Pons (tissue), 1 donor: Measurements from ENCODE around the gene BEST2.

Experiments used
- DNase-seq: peaks from one replicate; pipeline ENCODE4 v3.0.0-alpha.2; 2016; ENCODE audit warnings: low spot score

Gene BEST2

DNA sequence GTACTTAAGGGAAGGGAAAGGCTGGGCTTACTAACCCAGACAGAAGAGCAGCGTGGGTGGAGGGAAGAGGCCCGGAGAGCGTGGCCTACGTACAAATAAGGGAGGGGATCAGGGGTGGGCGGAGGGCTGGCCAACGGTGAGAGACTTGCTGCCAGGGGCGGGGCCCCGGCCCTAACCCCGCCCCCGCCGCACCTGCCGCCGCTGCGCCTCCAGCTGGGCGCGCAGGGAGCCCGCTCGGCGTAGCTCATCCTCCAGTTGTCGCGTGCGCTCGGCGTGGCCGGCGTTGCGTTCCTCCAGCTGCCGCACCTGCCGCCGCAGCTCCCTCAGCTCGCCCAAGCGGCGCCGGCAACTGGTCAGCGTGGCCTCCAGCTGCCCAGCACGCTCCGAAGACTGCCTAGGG lies 18.1 kb downstream of the BEST2 start:
- no peak for DNase-seq

DNA sequence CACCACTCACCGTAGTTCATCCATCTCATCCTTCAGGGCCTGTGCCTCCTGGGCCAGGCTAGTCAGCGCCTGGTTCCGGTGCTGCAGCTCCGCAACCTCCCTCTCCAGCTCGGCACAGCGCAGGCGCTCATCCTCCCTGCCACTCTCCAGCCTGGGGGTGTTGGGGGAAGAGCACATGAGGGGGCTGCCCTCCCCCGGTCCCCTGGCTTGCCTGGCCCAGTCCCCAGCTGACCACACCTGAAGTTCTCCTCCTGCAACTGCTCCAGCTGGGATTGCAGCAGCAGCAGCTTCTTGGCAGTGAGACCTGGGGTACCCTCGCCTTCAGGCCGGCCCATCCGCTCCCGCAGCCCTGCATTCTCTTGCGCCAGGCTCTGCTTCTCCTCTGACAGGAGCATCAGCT lies 19.3 kb downstream of the BEST2 start:
- DNase-seq = no peak

DNA sequence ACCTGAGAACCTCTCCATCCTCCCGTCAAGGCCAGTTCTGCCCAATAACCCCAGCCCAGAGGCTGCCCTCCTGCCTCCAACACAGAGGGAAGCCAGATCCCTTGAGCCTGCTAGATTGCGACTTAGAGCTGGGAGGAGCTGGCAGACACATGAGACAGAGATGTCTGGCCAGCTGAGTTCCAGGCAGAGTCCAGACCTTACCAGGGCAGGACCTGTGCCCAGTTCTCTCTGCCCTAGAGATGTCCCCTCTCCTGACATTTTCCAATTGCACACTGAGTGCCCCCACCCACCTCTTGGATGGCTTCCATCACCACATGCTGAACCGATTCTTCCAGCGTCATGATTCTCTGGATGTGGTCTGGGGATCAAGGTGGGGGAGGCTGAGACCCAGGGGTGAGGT lies 20.7 kb downstream of the BEST2 start:
- no peak for DNase-seq

DNA sequence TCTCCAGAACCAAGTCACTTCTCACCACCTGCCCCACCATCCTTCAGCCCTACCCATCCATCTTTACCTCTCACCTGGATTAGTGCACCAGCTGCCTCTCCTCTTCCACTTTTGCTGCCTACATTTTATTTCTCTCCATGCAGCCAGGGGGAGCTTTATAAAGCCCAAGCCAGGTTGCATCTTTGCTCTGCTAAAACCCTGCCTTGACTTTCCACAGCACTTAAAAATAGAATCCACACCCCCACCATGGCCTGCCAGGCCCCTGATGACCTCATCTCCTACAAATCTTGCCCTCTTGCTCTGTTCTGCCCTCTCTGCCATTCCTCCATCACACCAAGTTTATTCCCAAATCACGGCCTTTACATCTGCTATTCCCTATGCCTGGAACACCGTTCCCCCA lies 22.0 kb downstream of the BEST2 start:
- no peak for DNase-seq

DNA sequence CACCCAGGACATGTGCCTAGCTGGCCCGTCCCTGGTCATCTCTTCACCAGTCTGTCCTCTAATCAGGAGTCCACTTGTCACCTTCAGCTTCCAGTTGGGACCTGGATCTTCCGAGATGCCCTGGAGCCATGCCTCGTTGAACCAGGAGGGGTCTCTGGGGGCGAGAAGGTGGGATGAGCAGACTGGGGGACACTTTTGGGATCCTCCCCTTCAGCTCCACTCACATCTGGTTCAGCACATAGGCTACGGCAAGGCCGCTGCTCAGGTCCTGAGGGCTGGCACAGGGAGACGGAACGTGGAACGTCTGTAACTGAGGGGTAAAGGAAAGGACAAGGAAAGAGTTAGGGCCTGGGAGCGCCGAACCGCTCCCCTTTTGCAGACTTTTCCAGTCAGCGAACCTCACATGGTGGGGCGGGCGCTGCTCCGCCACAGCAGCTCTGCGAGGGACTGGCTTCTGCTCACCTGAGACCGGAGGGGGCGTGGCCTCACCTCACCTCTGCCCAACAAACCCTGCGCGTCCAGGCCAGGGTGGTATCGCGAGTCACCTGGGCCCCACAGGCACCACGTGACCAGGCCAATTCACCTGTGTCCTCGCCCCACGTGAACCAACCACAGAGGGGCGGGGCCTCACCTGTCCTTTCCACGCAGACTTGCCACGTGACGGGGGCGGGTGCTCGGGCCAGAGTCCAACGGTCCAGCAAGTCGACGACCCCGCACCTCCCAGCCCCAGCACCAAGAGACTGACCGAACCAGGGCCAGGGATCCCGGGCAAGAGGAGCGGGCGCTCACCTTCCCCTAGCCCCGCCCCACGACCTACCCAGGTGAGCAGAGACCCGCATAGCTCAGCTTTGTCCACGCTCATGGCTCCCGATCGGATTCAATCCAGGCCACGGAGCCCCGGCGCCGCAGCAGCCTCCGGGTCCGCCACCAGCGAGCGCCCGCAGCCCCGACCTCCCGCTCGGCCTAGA lies 23.3 kb downstream of the BEST2 start, which contains the start of gene HOOK2:
HOOK2 (minus strand) TSS at position 965 of the 968 bp plus-strand sequence; CDS start at position 862, 103 bp downstream.
- DNase-seq = peak; percentile 20

DNA sequence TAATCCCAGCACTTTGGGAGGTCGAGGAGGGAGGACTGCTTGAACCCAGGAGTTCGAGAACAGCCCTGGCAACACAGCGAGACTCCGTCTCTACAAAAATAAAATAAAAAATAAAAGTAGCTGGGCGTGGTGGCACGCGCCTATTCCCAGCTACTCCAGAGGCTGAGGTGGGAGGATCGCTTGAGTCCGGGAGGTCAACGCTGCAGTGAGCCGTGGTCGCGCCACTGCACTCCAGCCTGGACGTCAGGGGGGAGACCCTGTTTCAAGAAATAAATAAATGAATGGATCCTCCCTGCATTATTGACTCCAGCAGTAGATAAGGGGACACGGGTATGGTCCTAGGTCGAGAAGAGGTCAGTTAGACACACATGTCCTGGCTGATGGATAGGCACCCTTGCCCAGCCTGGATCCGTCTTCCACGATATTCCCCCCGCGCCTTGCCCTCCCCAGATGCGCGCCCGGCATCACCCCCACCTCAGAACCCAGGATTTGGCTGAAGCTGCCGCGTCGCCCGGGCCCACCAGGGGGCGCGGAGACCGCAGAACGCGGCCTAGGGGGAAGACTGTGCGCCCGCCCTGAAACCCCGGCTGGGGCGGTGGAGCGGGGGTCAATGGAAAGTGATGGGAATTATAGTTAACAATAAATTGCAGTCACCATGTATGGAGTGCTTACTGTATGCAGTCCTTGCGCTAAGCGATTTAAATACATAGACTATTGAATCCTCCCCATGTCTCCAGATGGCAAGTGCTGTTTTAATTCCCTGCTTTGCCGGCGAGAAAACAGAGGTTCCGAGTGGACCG lies 25.8 kb downstream of the BEST2 start:
- DNase-seq = no peak

DNA sequence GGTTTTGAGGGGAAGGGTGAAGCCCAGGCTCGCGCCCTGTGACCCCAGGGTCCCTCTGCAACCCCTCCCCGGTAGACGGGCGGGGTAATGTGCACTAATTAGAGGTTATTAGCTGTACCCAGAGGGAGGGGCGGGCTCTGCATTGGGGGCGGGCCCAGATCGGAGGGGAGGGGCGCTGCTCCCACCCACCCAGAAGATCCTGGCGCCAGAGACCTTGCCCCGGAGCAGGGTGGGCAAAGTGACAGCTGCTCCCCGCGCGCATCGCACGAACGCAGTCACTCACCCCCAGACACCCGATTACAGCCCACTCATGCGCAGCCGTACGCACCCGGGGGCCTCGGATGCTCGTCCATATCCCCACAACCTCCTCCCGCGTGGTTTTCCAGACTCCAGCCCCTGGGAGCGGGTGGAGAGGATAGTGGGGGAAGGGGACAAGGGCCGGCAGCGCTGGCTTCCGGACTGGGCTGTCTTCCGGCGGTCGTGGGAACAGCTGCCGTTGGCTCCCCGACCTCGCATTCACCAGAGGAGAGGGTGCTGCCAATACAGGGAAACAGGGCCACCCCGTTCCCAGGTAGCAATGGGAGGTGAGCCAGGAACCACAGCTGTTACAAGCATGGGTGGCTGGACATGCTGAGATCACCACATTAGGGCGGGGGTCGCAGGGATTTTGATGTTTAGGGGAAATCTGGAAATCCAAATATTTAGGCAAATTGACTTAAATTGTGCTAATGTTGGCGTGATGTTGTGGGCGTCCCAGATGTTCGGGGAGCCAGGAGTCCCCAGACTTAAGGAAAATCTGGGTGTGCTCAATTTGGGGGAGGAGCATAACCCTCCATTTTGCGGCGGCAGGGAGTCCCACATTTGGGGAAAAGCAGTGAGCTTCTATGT lies 26.7 kb downstream of the BEST2 start:
- DNase-seq = no peak

DNA sequence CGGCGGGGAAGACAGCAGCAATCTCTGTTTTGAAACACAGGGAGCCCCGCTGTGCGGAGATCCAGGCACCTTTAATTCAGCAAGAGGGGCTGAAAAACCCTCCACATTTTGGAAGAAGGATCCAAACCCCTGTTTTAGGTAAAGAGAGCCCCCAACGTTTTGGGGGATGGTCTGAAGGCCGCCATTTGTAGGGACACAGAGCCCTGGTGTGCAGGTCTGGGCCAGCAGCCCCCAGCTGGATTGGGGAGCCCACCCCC lies 27.2 kb downstream of the BEST2 start:
- no peak for DNase-seq

DNA sequence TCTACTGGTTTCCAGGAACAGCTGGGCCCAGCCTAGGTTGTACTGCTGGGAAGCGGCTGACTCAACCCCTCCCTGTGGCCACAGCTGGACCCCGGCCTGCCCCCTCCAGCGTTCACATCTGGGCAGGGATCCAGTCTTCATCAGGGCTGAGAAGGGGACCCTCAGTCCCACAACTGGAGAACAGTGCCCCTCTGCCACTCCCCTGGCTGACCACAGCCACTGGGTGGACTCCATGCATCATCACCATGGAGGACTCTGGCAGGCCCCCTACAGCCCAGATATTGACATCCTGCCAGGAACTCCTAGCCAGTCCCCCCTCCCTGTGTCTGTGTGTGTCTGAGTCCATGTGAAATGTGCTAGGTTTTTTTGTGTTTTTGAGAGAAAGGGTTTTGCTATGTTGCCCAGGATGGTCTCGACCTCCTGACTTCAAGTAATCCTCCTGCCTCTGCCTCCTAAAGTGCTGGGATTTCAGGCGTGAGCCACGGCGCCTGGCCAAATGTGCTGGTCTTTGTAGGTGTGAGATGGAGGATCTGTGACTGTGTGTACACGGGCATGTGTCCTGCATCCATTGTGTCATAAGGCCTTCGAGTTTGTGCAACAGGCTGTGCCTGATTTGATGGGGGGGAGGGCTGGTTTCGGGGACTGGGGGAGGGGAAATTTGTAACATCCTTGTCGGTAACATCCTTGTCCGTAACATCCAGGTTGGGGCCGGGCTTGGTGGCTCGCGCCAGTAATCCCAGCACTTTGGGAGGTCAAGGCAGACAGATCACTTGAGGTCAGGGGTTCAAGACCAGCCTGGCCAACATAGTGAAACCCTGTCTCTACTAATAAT lies 27.8 kb downstream of the BEST2 start:
- DNase-seq = no peak

DNA sequence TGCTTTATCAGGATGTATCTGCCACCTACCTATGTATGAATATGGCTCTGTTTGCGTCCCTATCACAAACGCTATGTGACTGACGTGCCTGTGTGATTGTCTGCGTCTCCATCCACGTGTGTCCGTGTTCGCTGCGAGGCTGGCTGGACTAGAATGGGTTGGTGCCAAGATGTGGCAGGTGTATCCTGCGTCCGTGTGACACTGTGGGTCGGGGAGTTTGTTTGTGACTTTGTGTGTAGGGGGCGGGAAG lies 30.5 kb downstream of the BEST2 start:
- DNase-seq = no peak

DNA sequence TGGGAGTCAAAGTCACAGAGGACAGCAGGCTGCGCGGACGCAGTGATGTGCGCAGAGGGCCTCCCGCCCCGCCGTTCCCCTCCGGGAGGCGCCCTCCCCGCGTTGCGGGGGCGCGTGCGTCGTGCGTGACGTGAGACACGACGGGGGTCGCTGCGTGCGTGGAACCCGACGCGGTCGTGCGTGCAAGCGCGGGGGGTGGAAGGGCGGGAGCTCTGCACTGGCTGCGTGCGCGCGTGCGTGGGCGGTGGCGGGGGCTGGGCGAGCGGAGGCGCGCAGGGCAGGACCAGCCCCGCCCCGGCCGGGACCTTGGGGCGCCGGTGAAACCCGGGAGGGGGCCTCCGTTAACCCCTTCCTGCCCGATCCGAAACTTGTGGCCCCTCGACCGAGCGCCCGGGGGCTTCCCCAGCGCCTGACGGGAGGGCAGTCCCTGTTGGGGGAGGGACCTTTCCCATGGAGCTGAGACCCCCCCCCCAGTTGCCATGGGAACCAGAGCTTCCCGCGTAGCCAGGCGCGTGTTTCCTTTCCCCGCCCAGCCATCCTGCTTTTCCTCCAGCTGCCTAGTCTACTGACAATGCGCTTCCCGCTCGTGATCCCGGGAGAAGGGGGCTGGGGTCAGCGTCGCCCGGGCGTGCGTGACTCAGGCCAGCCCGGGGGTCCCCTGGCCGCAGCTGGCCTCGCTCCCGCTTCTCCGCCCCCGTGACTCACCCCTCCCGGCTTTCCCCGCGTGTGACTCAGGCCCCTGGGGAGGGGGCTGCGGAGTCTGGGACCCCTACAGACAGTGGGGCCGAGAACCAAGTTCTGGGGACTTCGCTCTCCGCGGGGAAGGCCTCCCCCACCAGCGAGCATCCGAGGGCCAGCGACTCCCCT lies 31.1 kb downstream of the BEST2 start:
- peak; percentile 79 for DNase-seq

DNA sequence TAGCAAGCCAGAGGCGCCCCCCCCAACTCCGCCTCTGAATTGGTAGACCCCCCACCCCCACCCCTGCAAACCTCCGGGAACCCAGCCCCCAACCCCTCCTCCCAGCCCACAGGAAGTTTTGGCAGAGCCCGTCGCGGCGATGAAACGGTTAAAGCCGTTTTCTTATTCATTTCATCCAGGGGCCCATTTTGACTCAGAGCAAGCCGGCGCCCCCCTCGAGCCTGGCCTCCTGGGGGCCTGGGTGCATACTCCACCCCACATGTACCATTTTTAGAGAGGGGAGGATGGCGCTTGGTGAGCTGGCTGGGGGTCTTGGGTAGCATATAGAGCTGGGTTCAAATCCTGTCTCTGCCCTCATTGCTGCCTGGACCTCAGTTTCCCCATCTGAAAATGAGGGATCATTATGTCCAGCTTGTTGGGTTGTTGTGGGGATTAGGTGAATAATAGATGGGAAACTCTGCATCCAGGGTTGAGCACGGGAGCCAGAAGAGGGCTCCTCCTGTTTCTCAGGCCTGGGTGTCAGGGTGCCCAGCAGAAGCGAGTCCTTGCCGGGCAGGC lies 31.8 kb downstream of the BEST2 start:
- DNase-seq = no peak

DNA sequence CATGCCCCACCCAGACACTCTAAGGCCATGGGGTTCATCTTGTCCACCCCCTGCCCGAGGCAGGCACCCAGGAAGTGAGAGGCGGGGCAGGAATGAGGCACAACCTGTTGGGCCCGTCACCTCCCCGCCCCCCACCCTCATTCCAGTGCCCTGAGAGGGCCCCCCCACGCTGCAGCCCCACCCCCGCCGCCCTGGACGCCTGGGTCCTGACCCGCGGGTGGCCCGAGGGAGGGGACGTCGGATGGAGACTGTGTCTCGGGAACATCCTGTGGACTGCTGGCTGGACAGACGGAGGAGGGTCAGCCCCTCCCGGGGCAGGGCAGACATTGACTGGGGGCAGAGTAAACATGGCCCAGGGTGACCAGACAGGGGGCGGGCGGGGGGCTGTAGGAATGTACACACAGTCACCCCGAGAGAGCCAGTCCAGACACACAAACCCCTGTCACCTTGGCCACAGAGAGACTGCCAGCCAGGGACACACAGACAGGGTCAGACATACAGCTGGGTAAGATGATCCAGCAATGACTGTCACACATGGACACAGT lies 32.3 kb downstream of the BEST2 start:
- no peak for DNase-seq

DNA sequence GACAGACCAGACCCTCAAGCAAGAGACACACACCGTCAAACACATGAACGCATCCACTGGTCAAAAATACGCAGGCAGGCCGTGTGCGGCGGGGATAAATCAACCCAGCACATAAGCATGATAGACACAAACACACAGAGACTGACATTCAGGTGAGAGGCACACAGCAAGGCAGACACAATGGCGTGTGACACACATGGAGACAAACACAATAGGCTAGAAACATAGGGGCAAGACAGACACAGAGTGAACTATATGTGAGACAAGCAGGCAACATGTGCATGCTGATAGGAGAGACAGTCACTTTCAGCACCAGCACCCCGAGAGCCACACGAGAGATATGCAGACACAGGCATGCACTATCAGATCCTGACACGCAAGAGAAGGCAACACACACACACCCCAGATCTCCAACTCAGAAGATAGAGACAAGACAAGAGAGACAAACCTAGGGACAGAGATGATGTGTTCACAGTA lies 32.8 kb downstream of the BEST2 start:
- DNase-seq = no peak

DNA sequence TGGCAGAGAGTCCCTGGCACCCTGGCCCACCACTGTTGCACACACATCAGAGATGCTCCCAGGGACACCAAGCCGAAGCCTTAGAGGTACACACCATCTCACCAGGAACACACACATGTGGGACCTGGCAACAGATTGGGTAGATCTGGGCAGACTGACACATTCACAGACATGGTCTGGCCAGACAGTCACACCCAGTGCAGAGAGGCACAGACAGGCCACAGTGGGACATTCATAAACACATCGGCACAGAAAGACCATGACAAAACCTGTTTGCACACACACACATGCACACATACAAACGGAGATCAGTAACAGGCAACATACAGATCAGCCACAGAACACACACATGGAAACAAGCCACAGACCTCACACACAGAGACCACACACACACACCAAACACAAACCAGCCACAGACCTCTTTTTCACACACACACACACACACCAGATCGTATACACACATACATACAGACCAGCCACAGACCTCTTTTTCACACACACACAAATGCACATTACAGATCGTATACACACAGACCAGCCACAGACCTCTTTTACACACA lies 33.4 kb downstream of the BEST2 start:
- DNase-seq = no peak

DNA sequence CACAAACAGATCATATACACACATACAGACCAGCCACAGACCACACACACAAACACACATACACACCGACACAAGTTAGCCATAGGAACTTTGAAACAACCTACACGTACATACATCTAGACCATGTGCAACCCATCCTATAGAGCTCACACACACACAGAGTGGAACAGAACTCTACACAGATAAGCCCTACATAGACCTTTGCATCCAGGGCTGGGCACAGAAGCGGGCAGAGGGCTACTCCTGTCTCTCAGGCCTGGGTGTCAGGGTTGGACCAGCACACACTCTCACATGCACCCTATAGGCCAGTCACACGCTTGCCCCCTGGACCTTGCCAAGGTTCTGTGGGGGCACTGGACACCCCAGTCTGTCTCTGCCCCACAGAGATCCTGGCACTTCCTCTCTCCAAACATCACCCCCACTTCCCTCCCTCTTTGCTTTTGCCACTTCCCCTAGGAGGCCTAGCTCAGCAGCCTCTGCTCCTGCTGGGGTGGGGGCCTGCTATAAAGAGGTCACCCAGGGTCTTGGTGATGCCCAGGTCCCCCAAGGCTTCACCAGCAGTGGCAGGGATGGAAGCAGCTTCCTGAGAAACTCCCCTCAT lies 33.9 kb downstream of the BEST2 start:
- DNase-seq = peak; percentile 73

DNA sequence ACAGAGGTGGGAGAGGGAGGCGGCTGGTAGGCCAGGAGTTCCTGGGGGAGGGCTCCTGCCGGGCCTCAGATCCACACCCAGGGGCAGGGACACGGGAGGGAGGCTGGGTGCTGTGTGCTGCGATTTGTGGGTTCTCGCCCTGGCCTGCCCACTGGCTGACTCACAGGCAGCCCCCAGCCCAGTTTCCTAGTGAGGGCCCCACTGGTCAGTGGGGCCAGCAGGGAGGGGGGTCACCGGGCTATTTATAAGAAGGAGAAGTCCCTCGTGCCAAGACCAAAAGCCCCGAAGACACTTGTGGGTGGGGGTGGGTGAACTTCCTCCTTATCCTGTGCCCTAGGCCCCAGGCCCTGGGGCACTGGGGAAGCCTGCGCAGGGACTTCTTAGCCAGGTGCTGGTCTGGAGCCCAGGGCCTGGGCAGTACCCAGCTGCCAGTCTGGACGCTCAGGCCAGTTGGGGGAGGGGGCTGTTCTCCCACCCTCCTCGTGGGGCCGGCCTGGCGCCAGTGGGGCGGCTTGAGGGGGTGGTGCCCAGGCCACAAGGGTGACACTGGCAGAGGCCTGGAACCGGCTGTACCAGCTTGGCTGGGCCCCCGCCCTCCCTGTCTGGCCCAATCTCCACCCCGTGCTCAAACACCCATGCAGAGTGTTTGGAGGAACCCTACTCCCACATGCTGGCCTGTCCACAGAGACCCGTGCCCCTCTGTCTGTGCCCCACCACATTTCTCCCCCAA lies 34.7 kb downstream of the BEST2 start:
- DNase-seq = peak; percentile 78

DNA sequence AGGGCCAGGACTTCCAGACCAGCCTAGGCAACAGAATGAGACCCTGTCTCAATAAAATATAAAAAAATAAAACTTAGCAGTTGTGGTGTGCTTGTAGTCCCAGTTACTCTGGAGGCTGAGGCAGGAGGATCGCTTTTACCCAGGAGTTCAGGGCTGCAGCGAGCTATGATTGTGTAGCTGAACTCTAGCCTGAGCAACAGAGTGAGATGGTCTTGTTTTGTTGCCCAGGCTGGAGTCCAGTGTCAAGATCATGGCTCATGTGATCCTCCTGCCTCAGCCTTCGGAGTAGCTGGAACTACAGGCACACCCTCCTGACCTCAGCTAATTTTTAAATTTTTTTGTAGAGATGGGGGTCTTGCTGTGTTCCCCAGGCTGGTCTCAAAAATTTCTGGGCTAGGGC lies 35.4 kb downstream of the BEST2 start:
- DNase-seq = no peak
